ENCODE measurements around the gene TP53BP2. TPM values are rescaled to one million over a fixed set of nuclear protein-coding genes. Genes with fewer than 3 reads are reported as not detected.

Gene TP53BP2
- total and polyA plus RNA-seq, 2 experiments from 2014 or later, result 31.6 to 57.8 TPM

DNA sequence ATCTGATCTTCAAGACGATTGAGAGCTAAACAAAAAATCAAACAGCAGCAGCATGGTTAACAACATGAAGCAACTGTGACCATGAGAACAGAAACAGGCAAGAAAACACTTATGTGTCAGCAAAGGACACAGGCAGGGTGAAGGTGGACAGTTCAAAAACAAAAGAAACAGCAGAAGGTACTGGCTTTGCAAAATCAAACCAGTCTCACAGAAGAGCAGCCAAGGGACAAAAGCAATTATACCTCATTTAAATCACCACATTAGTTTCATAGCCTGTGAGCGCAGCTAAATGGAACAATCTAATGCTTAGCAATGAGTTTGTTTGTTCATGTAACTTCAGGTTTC lies 74.3 kb downstream of the TP53BP2 start:
- no peak overlapping the region for H2AFZ ChIP-seq
- no peak for DNase-seq (ENCODE audit: low spot score)
- no peaks in the 10 kb centered on the region for H3K9me3 ChIP-seq (ENCODE audit: low read depth)
- H3K4me2 ChIP-seq, result peak overlapping the region; percentile 38
- H4K20me1 ChIP-seq (ENCODE audit: insufficient read depth, poor library complexity, severe bottlenecking), result no peaks in the 10 kb centered on the region
- H3K4me1 ChIP-seq (ENCODE audit: insufficient read depth), result peaks cover 22% of the 10 kb centered on the region
- H3K4me3 ChIP-seq, result no peak overlapping the region
- TF ChIP-seq EZH2phosphoT487 (IDR thresholded peaks at IDR 0.05; ENCODE audit: low read depth, severe bottlenecking, unreplicated experiment), result no peak
- peak overlapping the region; percentile 91 for H3K27ac ChIP-seq
- H3K9me2 ChIP-seq (replicated peaks; ENCODE audit: insufficient read depth), result no peaks in the 10 kb centered on the region
- 61% methylated on average over 2 of the region's 2 CpGs for WGBS (ENCODE audit: low lambda C conversion rate, missing lambda C conversion rate)
- H3K36me3 ChIP-seq (replicated peaks; ENCODE audit: insufficient read depth, low read depth), result no peaks in the 10 kb centered on the region
- H3K27me3 ChIP-seq, result no peaks in the 10 kb centered on the region
- H3K79me2 ChIP-seq, result no peaks in the 10 kb centered on the region

DNA sequence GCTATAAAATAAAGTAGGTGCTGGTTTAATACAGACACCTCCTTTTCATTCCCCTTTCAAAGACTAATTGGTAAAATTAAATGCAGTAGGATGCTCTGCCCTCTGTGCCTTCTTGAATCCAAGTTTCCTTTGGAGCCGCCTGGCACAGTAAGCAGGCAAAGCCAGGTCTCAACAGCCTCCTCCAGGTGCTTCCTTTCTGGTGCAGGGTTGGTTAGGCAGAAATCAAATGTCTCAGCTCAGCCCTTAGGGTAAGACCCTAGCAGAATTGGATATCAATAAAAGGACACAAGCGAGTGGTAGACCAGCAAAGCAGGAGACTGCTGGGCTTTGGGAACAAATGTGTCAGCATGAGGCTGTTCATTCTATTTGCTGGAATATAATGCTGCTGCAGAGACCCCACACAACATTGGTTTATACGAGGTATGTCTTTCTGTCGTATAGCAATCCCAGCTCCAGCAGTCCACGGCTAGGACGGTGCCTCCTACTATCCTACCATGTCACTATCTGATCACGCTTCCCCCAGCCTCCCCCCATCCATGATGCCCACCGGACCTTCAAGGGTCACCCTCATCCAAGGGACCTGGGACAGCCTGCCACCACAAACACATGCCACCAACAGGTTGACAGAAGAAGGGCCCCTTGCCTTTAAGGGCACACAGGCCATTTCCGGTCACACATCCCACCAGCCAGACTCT lies 75.0 kb downstream of the TP53BP2 start:
- peaks cover 25% of the 10 kb centered on the region for H3K4me1 ChIP-seq (ENCODE audit: insufficient read depth)
- H3K4me3 ChIP-seq, result no peak overlapping the region
- no peak for TF ChIP-seq EZH2 (IDR thresholded peaks at IDR 0.05; ENCODE audit: borderline replicate concordance)
- no peak for TF ChIP-seq EZH2phosphoT487 (IDR thresholded peaks at IDR 0.05; ENCODE audit: low read depth, severe bottlenecking, unreplicated experiment)
- TF ChIP-seq, protein P1, sequence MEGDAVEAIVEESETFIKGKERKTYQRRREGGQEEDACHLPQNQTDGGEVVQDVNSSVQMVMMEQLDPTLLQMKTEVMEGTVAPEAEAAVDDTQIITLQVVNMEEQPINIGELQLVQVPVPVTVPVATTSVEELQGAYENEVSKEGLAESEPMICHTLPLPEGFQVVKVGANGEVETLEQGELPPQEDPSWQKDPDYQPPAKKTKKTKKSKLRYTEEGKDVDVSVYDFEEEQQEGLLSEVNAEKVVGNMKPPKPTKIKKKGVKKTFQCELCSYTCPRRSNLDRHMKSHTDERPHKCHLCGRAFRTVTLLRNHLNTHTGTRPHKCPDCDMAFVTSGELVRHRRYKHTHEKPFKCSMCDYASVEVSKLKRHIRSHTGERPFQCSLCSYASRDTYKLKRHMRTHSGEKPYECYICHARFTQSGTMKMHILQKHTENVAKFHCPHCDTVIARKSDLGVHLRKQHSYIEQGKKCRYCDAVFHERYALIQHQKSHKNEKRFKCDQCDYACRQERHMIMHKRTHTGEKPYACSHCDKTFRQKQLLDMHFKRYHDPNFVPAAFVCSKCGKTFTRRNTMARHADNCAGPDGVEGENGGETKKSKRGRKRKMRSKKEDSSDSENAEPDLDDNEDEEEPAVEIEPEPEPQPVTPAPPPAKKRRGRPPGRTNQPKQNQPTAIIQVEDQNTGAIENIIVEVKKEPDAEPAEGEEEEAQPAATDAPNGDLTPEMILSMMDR (IDR thresholded peaks at IDR 0.05; ENCODE audit: poor library complexity), result no peak
- no peaks in the 10 kb centered on the region for H3K27me3 ChIP-seq
- no peak for DNase-seq (ENCODE audit: low spot score)
- H3K79me2 ChIP-seq, result no peaks in the 10 kb centered on the region
- H3K9me2 ChIP-seq (replicated peaks; ENCODE audit: insufficient read depth), result no peaks in the 10 kb centered on the region
- no peaks in the 10 kb centered on the region for H3K36me3 ChIP-seq (replicated peaks; ENCODE audit: insufficient read depth, low read depth)
- H3K9me3 ChIP-seq (ENCODE audit: low read depth), result no peaks in the 10 kb centered on the region
- H3K4me2 ChIP-seq, result no peak overlapping the region
- H3K27ac ChIP-seq, result peak overlapping the region; percentile 91
- WGBS (ENCODE audit: low lambda C conversion rate, missing lambda C conversion rate), result 91% methylated on average over 9 of the region's 9 CpGs
- no peaks in the 10 kb centered on the region for H4K20me1 ChIP-seq (ENCODE audit: insufficient read depth, poor library complexity, severe bottlenecking)
- no peak overlapping the region for H2AFZ ChIP-seq

DNA sequence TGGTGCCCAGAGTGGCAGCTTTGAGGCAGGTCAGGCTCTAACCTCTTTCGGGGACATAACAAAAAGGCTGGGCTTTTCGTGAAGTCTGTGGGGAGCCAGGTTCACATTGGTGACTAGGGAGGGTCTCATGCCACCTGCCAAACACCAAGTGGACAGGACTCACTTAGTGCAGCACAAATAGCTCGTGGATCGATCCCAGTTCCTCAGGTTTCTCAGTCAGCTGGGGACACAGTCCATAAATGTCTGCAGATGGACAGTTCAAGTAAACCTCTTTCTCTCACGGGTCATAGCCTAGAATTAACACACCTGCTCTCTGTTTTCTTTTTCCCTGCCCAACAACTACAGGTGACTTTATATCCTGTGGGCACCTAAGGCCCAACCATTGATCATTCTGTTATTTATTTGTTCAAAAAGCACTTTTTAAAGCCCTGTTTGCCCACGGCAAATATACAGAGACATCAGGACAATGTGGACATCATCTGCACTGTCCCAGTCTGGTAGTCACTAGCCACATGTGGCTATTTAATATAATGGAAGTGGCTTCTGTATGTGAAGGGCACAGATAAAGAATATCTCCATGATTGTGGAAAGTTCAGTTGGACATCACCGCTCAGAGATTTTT lies 79.9 kb downstream of the TP53BP2 start:
- H2AFZ ChIP-seq, result no peak overlapping the region
- H4K20me1 ChIP-seq (ENCODE audit: insufficient read depth, poor library complexity, severe bottlenecking), result no peaks in the 10 kb centered on the region
- DNase-seq (ENCODE audit: low spot score), result no peak
- no peaks in the 10 kb centered on the region for H3K9me2 ChIP-seq (replicated peaks; ENCODE audit: insufficient read depth)
- no peaks in the 10 kb centered on the region for H3K27me3 ChIP-seq
- H3K4me2 ChIP-seq, result no peak overlapping the region
- H3K4me3 ChIP-seq, result no peak overlapping the region
- 81% methylated on average over 7 of the region's 7 CpGs for WGBS (ENCODE audit: low lambda C conversion rate, missing lambda C conversion rate)
- H3K9me3 ChIP-seq (ENCODE audit: low read depth), result no peaks in the 10 kb centered on the region
- H3K79me2 ChIP-seq, result no peaks in the 10 kb centered on the region
- peak overlapping the region; percentile 92 for H3K27ac ChIP-seq
- no peaks in the 10 kb centered on the region for H3K36me3 ChIP-seq (replicated peaks; ENCODE audit: insufficient read depth, low read depth)
- no peak for TF ChIP-seq EZH2 (IDR thresholded peaks at IDR 0.05; ENCODE audit: borderline replicate concordance)
- TF ChIP-seq, protein P1 (IDR thresholded peaks at IDR 0.05; ENCODE audit: poor library complexity), result no peak
- no peak for TF ChIP-seq EZH2phosphoT487 (IDR thresholded peaks at IDR 0.05; ENCODE audit: low read depth, severe bottlenecking, unreplicated experiment)
- H3K4me1 ChIP-seq (ENCODE audit: insufficient read depth), result peaks cover 19% of the 10 kb centered on the region

DNA sequence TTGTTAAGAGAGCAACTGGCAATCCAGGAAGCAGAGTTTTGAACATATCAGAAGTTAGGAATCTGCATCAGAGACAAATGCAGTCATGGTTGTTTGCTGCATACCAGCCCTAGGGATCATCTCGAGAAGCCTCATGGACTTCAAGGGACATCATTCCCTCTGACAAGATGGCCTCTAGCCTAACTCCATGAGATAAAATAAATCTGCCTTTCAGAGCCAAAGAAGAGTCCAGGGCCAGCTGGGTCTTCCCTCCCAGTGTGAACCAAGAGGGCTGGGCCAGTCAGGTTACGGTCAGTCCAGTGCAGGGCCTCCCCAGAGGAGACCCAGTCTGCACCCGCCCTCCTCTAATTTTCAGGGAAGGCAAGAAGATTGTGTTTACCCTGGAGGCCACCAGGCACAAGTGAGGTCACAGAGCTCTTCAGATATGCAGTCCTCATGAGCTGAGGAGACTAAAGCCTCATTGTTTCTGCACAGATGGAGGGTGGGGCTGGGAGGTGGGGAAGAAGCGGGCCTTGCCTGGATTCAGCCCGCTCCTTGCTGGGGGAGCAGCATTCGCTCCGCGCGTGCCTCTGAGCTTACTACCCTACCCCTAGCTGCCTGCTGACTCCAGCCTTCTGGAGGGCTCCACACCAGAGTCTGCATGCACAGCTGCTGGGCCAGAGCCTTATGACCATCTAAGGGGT lies 80.6 kb downstream of the TP53BP2 start:
- H3K4me1 ChIP-seq (ENCODE audit: insufficient read depth), result peaks cover 19% of the 10 kb centered on the region

More for the DNA sequence above, 80.6 kb downstream of the TP53BP2 start:
- Histone ChIP-seq H3K9me3 (ENCODE audit: low read depth) (no peaks in the 10 kb centered on the region), H3K27me3 (no peaks in the 10 kb centered on the region), H4K20me1 (ENCODE audit: insufficient read depth, poor library complexity, severe bottlenecking) (no peaks in the 10 kb centered on the region), H3K36me3 (replicated peaks; ENCODE audit: insufficient read depth, low read depth) (no peaks in the 10 kb centered on the region), H3K79me2 (no peaks in the 10 kb centered on the region), H3K4me3 (no peak overlapping the region), H3K4me2 (no peak overlapping the region), H3K27ac (peak overlapping the region; percentile 92), H2AFZ (no peak overlapping the region), H3K9me2 (replicated peaks; ENCODE audit: insufficient read depth) (no peaks in the 10 kb centered on the region)
- 49% methylated on average over 9 of the region's 9 CpGs for WGBS (ENCODE audit: low lambda C conversion rate, missing lambda C conversion rate)
- TF ChIP-seq EZH2 (IDR thresholded peaks at IDR 0.05; ENCODE audit: borderline replicate concordance) (no peak), EZH2phosphoT487 (IDR thresholded peaks at IDR 0.05; ENCODE audit: low read depth, severe bottlenecking, unreplicated experiment) (no peak)
- TF ChIP-seq, protein P1 (IDR thresholded peaks at IDR 0.05; ENCODE audit: poor library complexity), result no peak
- peak; percentile 63 for DNase-seq (ENCODE audit: low spot score)
